Activated naive CD4-positive, alpha-beta T cell treated with anti-CD3 and anti-CD28 coated beads, Interleukin-2, amount 50 U/mL, for 24 hours (primary cell): Measurements from ENCODE around the gene ALG1.
A peak's percentile ranks its signal among the peaks of the same experiment; 100 is the strongest.
"Not testable (repeated sequence)": the region's sequence is repeated elsewhere in the genome, so short reads cannot be mapped to it uniquely, and the experiment has no call there.

Experiments
- H3K27ac Mint-ChIP-seq: one replicate; pipeline ENCODE4 v1.8.0; 2021; ENCODE audit warnings: mild to moderate bottlenecking, mixed read lengths
- H3K27me3 Mint-ChIP-seq: one replicate; pipeline ENCODE4 v1.8.0; 2021; ENCODE audit warnings: mixed read lengths
- H3K36me3 Mint-ChIP-seq: one replicate; pipeline ENCODE4 v1.8.0; 2021; ENCODE audit warnings: mixed read lengths
- H3K4me1 Mint-ChIP-seq: one replicate; pipeline ENCODE4 v1.8.0; 2021; ENCODE audit warnings: mixed read lengths
- H3K4me3 Mint-ChIP-seq: one replicate; pipeline ENCODE4 v1.8.0; 2021; ENCODE audit warnings: mild to moderate bottlenecking, mixed read lengths
- H3K9me3 Mint-ChIP-seq: one replicate; pipeline ENCODE4 v1.8.0; 2021; ENCODE audit warnings: mixed read lengths

Gene ALG1

GRCh38 chr16:5097470-5098220, 26.0 kb downstream of the ALG1 start, which contains the start of gene EEF2KMT:
EEF2KMT (minus strand) TSS chr16:5097795; CDS start chr16:5097739, 56 bp downstream.
- H3K27me3 Mint-ChIP-seq, H3K9me3 Mint-ChIP-seq, H3K36me3 Mint-ChIP-seq: not testable (repeated sequence)
- peaks cover 25% of the 10 kb centered on the region for H3K4me1 Mint-ChIP-seq
- peak within 1 kb of the TSS; percentile 91 for H3K27ac Mint-ChIP-seq
- peak within 1 kb of the TSS; percentile 89 for H3K4me3 Mint-ChIP-seq

GRCh38 chr16:5098221-5099159, 26.8 kb downstream of the ALG1 start:
- H3K36me3 Mint-ChIP-seq, H3K27me3 Mint-ChIP-seq, H3K9me3 Mint-ChIP-seq: not testable (repeated sequence)
- Mint-ChIP-seq H3K4me3 (peak overlapping the region; percentile 84), H3K4me1 (peaks cover 25% of the 10 kb centered on the region), H3K27ac (peak overlapping the region; percentile 88)

GRCh38 chr16:5099174-5099573, 27.5 kb downstream of the ALG1 start:
- H3K4me3 Mint-ChIP-seq, result peak overlapping the region; percentile 84
- not testable (repeated sequence) for H3K36me3 Mint-ChIP-seq, H3K9me3 Mint-ChIP-seq, H3K27me3 Mint-ChIP-seq, H3K27ac Mint-ChIP-seq
- H3K4me1 Mint-ChIP-seq, result peaks cover 25% of the 10 kb centered on the region

- H3K27ac Mint-ChIP-seq, H3K4me3 Mint-ChIP-seq, H3K9me3 Mint-ChIP-seq, H3K36me3 Mint-ChIP-seq, H3K4me1 Mint-ChIP-seq, H3K27me3 Mint-ChIP-seq: not testable (repeated sequence)
Measured at GRCh38 chr16:5103296-5104032, 31.8 kb downstream of the ALG1 start.

- H3K9me3 Mint-ChIP-seq, H3K4me3 Mint-ChIP-seq, H3K27me3 Mint-ChIP-seq, H3K27ac Mint-ChIP-seq, H3K36me3 Mint-ChIP-seq, H3K4me1 Mint-ChIP-seq: not testable (repeated sequence)
Measured at GRCh38 chr16:5105039-5105438, 33.4 kb downstream of the ALG1 start.

- Mint-ChIP-seq H3K27me3 (no peaks in the 10 kb centered on the region), H3K27ac (no peak overlapping the region), H3K4me1 (no peaks in the 10 kb centered on the region), H3K9me3 (no peaks in the 10 kb centered on the region), H3K4me3 (no peak overlapping the region), H3K36me3 (no peaks in the 10 kb centered on the region)
Measured at GRCh38 chr16:5108505-5109158, 37.0 kb downstream of the ALG1 start.

GRCh38 chr16:5110933-5111332, 39.3 kb downstream of the ALG1 start:
- H3K36me3 Mint-ChIP-seq, H3K4me3 Mint-ChIP-seq, H3K27ac Mint-ChIP-seq, H3K27me3 Mint-ChIP-seq, H3K9me3 Mint-ChIP-seq, H3K4me1 Mint-ChIP-seq: not testable (repeated sequence)

- H3K36me3 Mint-ChIP-seq, H3K9me3 Mint-ChIP-seq, H3K27me3 Mint-ChIP-seq: not testable (repeated sequence)
- peak overlapping the region; percentile 76 for H3K4me3 Mint-ChIP-seq
- H3K27ac Mint-ChIP-seq, result peak overlapping the region; percentile 74
- peaks cover 17% of the 10 kb centered on the region for H3K4me1 Mint-ChIP-seq
Measured at GRCh38 chr16:5116780-5117295, 45.2 kb downstream of the ALG1 start.

- H3K36me3 Mint-ChIP-seq, H3K27ac Mint-ChIP-seq, H3K9me3 Mint-ChIP-seq, H3K27me3 Mint-ChIP-seq: not testable (repeated sequence)
- Mint-ChIP-seq H3K4me3 (peak overlapping the region; percentile 76), H3K4me1 (peaks cover 17% of the 10 kb centered on the region)
Measured at GRCh38 chr16:5117300-5118087, 45.9 kb downstream of the ALG1 start.

GRCh38 chr16:5131467-5132004, 59.9 kb downstream of the ALG1 start:
- not testable (repeated sequence) for H3K4me3 Mint-ChIP-seq, H3K36me3 Mint-ChIP-seq, H3K4me1 Mint-ChIP-seq, H3K9me3 Mint-ChIP-seq, H3K27ac Mint-ChIP-seq
- H3K27me3 Mint-ChIP-seq, result peaks cover 15% of the 10 kb centered on the region

GRCh38 chr16:5132915-5133600, 61.4 kb downstream of the ALG1 start:
- H3K4me1 Mint-ChIP-seq, H3K27ac Mint-ChIP-seq, H3K9me3 Mint-ChIP-seq, H3K4me3 Mint-ChIP-seq, H3K36me3 Mint-ChIP-seq: not testable (repeated sequence)
- peaks cover 19% of the 10 kb centered on the region for H3K27me3 Mint-ChIP-seq

GRCh38 chr16:5134739-5135452, 63.3 kb downstream of the ALG1 start:
- H3K9me3 Mint-ChIP-seq, H3K4me1 Mint-ChIP-seq, H3K4me3 Mint-ChIP-seq, H3K36me3 Mint-ChIP-seq, H3K27ac Mint-ChIP-seq: not testable (repeated sequence)
- peaks cover 22% of the 10 kb centered on the region for H3K27me3 Mint-ChIP-seq
